ENCODE measurements around the gene UBE2K. TPM values are rescaled to one million over a fixed set of nuclear protein-coding genes. Genes with fewer than 3 reads are reported as not detected.
"Not testable (repeated sequence)": the region's sequence is repeated elsewhere in the genome, so short reads cannot be mapped to it uniquely, and the experiment has no call there.

UBE2K gene
- total RNA-seq, 1 experiment from 2014 or later: 33.4 TPM

DNA sequence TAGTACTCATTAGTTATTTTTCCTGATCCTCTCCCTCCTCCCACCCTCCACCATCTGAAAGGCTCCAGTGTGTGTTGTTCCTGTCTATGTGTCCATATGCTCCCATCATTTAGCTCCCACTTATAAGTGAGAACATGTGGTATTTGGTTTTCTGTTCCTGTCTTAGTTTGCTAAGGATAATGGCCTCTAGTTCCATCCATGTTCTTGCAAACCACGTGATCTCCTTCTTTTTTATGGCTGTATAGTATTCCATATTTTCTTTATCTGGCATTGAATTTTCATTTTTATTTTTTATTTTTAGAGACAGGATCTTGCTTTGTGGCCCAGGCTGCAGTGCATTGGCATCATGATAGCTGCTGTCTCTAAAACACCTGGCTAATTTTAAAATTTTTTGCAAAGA, 11.9 kb upstream of the UBE2K start:
- no peak for DNase-seq (ENCODE audit: extremely low read depth, low read depth)

DNA sequence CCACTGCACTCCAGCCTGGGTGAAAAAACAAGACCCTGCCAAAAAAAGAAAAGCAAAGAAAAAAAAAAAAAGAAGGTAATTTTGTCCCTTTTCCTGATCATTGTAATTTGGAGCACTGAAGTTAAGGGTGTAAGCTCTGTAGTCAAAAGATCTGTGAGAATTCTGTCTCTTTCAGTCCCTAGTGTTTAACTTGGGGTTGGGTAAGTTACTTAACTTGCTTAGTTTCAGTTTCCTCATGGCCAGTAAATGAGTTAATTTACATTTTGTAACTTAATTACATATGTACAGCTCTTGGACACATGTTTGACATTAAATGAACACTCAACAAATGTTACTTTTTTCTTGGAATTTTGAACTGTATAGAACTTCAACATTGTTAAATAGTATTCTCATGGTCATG, 10.9 kb upstream of the UBE2K start:
- no peak for DNase-seq (ENCODE audit: extremely low read depth, low read depth)

DNA sequence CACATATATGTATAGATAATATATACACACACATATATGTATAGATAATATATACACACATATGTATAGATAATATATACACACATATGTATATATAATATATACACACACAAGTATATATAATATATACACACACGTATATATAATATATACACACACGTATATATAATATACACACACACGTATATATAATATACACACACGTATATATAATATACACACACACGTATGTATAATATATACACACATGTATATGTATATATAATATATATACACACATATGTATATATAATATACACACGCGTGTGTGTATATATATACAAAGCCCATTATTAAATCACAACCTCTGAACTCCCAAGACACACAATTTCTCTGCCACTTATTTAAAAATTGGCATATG, 8.0 kb upstream of the UBE2K start:
- no peak for DNase-seq (ENCODE audit: extremely low read depth, low read depth)

DNA sequence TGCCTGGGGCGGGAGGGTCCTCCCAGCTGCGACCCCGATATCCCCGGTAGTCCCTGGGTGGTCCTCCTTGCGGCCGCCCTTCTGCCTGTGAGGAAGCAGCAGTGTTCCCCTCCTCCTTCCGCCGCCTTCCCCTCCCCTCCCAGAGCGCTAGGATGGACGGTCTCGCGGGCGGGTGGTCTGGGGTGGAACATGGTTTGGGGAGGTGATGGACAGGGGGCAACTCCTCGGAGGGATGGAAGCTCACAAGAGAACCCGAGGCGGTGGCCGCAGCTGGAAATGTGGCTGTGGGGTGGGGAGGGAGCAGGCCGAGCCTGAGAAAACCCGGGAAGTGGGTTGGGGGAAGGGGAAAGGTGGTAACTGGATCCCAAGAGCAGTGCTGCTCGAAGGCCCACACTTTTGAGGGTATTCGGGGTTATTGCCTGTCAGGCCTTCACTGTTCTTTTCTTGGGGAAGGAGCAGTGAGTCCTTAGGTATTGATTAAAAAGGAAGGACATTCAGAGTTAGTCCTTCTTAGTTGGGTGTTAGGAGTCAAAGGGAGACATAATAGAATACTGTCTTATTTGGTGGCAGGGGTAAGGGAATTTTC, 581 bp downstream of the UBE2K start:
- no peak for DNase-seq (ENCODE audit: extremely low read depth, low read depth)

DNA sequence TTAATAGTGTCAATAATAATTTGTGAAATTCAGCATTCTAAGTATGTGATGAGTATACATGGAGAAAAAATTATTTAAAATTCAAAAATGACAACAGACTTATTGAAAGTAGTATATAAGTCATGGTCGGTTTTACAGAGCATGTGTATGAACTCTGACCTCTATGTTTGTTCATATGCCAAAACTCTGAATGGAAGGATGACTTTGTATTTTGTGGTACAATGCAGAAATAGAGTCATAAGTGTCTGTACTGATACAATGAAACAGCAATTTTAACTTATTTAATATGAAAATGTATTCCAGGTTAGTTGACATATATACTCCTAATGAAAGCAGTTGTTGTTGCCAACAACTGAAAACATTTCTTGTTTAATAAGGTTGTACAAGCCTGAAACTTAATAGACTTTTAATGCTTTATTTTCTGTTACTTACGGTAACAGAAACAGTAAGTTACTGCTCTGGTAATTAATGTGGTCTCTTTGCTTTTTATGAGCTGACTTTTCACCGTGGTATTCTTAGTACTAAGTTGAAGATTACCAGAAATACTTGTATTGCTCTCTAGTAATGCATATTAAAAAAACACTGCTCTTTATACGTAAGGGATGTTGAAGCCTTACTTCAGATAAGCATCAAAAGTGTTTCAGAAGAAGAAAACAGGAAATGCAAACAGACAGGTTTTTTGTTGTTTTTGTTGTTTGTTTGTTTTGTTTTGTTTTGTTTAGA, 1.9 kb downstream of the UBE2K start:
- no peak for DNase-seq (ENCODE audit: extremely low read depth, low read depth)

DNA sequence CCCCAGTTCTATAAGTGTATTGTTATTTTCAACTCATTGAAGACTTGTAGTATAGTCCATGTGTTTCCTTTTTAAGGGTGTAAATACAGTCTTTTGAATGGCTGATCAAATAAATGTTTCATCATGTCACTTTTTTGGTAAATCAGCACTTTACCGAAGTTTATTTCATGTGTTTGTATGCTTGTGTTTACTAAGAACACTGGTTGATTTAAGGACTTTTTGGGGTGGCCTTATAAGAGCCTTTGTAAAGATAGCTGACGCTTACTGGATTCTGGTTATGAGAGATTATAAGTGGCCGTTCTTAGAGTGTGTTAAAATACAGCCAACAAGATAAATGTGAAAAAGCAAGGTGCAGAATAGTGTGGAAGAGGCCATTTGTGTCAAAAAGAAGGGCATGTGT, 2.6 kb downstream of the UBE2K start:
- no peak for DNase-seq (ENCODE audit: extremely low read depth, low read depth)

DNA sequence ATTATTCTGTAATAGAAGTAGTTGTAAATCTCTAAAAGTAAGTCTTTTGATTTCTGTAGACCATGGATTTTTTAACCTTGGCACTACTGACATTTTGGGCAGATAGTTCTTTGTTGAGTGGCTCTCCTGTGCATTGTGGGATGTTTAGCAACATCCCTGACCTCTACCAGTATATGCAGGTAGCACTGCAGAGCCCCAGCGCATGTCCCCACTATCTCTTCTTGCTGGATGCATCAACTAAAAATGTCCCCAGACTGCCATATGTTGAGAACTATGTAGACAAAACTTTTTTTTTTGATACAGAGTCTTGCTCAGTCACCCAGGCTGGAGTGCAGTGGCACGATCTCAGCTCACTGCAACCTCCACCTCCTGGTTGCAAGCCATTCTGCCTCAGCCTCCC, 4.8 kb downstream of the UBE2K start:
- DNase-seq (ENCODE audit: extremely low read depth, low read depth): no peak

DNA sequence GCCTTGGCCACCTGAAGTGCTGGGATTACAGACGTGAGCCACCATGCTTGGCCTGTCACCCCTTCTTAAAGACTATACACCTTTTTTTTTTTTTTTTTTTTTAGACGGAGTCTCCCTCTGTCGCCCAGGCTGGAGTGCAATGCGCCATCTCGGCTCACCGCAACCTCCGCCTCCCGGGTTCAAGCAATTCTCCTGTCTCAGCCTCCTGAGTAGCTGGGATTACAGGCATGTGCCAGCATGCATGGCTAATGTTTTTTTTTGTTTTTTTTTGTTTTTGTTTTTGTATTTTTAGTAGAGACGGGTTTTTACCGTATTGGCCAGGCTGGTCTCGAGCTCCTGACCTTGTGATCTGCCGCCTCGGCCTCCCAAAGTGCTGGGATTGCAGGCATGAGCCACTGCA, 6.9 kb downstream of the UBE2K start:
- DNase-seq (ENCODE audit: extremely low read depth, low read depth): not testable (repeated sequence)

DNA sequence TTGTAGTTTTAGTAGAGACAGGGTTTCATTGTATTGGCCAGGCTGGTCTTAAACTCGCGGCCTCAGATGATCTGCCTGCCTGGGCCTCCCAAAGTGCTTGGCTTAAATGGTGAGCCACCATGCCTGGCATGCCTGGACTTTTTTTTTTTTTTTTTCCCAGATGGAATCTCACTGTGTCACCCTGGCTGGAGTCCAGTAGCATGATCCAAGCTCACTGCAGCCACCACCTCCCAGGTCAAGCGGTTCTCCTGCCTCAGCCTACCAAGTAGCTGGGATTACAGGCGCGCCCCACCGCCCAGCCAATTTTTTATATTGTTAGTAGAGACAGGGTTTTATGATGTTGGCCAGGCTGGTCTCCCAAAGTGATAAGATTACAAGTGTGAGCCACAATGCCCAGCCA, 8.4 kb downstream of the UBE2K start:
- peak; percentile 27 for DNase-seq (ENCODE audit: extremely low read depth, low read depth)

DNA sequence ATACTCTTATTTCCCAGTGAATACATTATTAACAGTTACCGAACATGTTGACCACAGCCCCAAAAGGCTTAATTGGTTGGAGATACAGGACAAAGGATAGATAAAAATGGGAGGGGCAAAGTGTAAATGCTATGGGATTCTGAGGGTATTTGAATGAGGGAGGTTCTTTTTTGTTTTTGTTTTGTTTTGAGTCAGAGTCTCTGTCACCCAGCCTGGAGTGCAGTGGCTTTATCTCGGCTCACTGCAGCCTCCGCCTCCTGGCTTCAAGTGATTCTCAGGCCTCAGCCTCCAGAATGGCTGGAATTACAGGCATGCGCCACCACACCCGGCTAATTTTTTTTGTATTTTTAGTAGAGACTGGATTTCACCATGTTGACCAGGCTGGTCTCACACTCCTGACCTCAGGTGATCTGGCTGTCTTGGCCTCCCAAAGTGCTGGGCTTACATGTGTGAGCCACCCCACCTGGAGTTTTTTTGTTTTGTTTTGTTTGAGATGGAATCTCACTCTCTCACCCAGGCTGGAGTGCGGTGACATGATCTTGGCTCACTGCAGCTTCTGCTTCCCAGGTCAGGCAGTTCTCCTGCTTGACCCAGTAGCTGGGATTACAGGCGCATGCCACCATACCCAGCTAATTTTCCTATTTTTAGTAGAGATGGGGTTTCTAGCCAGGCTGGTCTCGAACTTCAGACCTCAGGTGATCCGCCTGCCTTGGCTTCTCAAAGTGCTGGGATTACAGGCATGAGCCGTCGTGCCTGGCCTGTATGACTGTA, 9.0 kb downstream of the UBE2K start:
- DNase-seq (ENCODE audit: extremely low read depth, low read depth): no peak

DNA sequence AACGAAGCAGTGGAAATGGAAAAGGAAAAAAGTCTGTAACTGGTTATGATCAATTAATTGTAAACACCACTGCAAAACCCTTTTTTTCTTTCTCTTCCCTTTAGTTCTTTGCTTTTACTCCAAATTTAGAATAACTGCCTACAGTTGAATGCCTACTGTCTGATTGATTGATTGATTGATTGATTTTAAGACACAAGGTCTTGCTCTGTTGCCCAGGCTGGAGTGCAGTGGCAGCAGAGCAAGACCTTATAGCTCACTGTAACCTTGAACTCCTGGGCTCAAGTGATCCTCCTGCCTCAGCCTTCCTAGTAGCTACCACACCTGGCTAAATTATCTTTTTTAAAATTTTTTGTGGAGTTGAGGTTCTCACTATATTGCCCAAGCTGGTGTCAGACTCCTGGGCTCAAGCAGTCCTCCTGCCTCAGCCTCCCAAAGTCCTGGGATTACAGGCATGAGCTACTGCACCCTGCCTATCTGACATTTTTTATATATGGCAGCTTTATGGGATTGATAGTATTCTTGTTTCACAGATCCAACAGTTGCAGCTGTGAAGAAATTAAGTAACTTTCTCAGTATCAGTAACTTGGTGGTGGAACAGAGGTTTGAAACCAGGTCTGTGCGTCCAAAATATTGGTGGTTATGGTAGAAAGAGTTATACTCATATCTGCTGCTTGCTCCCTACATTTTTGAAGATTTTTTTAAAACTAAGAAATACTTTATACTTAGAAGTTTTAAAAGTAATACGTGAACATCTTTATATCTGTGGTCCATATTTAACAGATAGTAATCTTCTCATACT, 12.4 kb downstream of the UBE2K start:
- no peak for DNase-seq (ENCODE audit: extremely low read depth, low read depth)

DNA sequence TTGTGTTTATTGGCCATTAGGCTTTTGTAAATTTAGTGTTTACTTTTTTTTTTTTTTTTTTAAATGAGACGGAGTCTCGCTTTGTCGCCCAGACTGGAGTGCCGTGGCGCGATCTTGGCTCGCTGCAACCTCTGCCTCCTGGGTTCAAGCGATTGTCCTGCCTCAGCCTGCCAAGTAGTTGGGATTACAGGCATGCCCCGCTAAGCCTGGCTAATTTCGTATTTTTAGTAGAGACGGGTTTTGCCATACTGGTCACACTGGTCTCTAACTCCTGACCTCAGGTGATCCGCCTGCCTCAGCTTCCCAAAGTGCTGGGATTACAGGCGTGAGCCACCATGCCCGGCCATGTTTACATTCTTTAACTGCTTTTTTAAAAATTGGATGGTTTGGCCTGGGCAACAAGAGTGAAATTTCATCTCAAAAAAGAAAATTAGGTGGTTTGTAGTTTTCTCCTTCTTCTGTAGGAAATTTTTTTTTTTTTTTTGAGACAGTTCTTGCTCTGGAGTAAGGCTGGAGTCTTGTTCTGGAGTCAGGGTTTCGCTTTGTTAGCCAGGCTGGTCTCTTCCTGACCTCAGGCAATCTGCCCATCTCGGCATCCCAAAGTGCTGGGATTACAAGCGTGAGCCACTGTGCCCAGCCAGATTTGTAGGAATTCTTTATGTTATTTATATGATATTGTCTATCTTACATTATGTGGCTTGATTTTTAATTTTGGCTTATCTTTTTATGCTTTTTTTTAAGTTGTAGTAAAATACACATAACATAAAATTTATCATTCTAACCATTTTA, 15.1 kb downstream of the UBE2K start:
- no peak for DNase-seq (ENCODE audit: extremely low read depth, low read depth)

DNA sequence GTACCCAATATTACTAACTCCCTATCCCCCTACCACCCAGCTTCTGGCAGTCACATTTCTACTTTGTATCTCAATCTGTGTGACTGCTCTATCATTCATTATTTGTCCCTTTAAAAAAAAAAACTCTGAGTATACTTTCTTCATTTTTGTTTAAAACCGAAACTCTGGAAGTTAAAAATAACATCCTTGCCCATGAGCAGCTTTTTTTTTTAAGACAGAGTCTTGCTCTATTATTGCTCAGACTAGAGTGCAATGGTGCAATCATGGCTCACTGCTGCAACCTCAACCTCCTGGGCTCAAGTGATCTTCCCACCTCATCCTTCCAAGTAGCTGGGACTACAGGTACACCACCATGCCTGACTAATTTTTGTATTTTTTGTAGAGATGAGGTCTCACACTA, 15.8 kb downstream of the UBE2K start:
- no peak for DNase-seq (ENCODE audit: extremely low read depth, low read depth)

DNA sequence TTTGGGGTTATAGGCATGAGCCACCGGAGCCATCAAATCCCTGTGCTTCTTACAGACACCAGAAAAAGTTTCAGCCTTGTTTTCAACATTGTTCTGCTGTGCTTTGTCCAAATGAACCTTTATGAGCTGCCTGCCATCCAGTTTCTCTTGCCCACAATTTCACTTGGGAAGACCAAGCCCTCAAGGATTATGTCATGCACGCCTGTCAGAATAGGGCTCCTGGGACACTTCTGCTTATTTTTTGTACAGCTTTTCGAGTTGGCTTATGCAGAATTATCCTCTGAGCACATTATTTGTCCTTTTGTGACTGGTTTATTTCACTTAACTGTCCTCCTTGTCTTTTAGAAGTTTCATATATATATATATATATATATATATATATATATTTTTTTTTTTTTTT, 16.2 kb downstream of the UBE2K start:
- no peak for DNase-seq (ENCODE audit: extremely low read depth, low read depth)

DNA sequence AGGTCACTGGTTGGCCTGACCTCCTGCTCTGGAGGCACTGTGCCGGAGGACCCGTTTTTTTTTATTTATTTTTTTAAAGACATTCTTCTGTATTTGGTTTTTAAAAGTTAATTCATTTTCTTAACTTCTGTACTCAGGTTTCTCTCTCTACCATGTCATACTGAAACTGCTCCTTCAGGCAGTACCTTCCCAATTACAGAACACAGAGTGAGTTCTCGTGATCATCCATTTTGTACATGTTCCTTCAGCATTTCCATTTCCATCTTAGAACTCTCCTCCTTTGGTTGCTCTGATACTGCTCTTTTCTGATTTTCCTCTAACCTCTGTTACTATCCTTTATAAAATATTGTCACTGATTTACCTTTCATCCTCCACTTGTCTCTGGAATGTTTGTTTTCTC, 17.9 kb downstream of the UBE2K start:
- no peak for DNase-seq (ENCODE audit: extremely low read depth, low read depth)

DNA sequence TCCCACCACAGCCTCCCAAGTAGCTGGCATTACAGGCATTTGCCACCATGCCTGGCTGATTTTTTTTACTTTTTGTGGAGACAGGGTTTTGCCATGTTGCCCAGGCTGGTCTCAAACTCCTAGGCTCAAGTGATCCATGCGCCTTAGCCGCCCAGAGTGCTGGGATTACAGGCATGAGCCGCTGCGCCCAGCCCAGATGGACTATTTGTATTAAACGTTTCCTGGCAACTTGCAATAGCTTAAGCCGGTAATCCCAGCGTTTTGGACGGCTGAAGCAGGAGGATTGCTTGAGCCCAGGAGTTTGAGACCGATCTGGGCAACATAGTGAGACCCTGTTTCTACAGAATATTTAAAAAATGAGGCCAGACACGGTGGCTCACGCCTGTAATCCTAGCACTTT, 18.4 kb downstream of the UBE2K start:
- no peak for DNase-seq (ENCODE audit: extremely low read depth, low read depth)

DNA sequence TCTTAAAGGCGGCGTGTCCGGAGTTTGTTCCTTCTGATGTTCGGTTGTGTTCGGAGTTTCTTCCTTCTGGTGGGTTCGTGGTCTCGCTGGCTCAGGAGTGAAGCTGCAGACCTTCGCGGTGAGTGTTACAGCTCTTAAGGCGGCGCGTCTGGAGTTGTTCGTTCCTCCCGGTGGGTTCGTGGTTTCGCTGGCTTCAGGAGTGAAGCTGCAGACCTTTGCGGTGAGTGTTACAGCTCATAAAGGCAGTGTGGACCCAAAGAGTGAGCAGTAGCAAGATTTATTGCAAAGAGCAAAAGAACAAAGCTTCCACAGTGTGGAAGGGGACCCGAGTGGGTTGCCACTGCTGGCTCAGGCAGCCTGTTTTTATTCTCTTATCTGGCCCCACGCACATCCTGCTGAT, 19.8 kb downstream of the UBE2K start:
- DNase-seq (ENCODE audit: extremely low read depth, low read depth): not testable (repeated sequence)

DNA sequence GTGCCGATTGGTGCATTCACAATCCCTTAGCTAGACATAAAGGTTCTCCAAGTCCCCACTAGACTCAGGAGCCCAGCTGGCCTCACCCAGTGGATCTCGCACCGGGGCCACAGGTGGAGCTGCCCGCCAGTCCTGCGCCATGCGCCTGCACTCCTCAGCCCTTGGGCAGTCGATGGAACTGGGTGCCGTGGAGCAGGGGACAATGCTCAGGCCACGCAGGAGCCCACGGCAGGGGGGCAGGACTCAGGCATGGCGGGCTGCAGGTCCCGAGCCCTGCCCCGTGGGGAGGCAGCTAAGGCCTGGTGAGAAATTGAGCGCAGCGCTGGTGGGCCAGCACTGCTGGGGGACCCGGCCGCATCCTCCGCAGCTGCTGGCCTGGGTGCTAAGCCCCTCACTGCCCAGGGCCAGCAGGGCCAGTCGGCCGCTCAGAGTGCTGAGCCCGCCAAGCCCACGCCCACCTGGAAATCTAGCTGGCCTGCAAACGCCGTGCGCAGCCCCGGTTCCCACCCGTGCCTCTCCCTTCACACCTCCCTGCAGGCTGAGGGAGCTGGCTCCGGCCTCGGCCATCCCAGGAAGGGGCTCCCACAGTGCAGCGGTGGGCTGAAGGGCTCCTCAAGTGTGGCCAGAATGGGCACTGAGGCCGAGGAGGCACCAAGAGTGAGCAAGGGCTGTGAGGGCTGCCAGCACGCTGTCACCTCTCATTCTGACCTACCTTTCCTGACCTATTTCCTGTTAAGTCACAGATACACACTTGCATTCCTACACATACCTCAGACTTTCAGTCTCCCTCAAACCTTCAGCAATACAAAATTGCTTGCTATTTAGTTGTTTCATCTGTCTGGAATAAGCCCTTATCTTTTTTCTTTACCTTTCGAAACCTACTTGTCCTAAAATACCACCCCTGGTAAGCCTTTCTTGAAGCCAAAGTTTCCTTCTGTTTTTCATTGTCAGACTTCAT, 20.7 kb downstream of the UBE2K start:
- DNase-seq (ENCODE audit: extremely low read depth, low read depth): no peak
